GM10266 (cell line): ENCODE measurements around the gene GATAD2A.
A peak's percentile ranks its signal among the peaks of the same experiment; 100 is the strongest.

Experiments used
- DNase-seq: peaks from one replicate; pipeline ENCODE4 v3.0.0; 2012; ENCODE audit errors: extremely low spot score
- CTCF ChIP-seq: IDR thresholded peaks from 2 replicates; pipeline ENCODE4 v1.5.1; 2012; ENCODE audit warnings: mild to moderate bottlenecking, low read depth; ENCODE audit not compliant: control insufficient read depth, insufficient read depth; ENCODE audit errors: missing control alignments

The GATAD2A gene

DNA sequence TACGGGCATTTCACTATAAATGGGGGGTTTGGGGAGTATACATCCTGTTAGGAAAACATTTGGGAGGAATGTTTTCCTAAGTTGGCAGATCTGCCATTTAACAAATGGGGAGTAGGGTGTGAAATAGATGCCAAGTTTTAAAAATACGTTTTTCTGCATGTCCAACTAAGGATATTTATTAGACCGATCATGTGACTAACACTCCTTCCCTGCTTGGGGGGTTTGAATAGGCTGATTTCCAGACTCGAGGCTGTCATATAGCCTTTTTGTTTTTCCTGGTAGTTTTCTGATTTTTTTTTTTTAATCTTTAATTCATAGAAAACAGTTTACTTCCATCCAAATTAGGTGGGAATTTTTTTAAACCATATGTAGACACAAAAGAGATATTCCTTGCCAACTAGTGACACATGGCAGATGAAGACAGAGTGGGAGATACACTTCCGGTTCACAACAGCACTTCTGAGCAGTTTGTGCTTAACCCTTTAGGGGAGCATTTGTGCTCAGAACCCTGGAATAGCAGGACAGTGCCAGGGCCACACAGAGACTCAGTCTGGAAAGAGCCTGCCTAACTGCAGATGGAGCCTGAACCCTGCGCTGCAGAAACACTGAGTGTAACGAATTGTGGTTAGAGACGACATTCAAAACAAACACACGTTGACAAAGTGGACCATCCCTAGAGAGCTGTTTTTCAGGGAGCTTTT lies 5.6 kb upstream of the GATAD2A start:
- no peak for DNase-seq

DNA sequence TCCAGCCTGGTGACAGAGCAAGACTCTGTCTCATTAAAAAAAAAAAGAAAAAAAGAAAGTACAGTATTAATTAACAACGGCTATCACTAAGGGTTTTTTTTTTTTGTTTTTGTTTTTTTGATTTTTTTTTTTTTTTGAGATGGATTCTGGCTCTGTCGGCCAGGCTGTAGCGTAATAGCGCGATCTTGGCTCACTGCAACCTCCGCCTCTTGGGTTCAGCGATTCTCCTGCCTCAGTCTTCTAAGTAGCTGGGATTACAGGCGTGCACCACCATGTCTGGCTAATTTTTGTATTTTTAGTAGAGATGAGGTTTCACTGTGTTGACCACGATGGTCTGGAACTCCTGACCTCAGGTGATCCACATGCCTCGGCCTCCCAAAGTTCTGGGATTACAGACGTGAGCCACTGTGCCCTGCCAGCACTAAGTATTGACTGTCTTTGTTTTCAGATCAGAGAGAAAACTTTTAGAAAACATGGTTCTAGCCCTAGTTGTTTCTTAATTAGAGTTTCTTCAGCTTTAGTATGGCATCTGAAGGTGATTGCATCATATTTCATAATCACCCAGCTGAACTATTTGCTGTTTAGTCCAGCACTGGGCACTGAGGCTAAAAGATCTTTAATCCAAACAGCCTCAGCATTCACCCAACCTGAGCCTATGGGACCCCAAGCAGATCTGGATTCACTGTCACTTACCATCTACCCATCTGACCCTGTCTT lies 2.7 kb upstream of the GATAD2A start:
- no peak for DNase-seq
- no peak for TF ChIP-seq CTCF

More for the DNA sequence above, 5.6 kb upstream of the GATAD2A start:
- no peak for TF ChIP-seq CTCF

DNA sequence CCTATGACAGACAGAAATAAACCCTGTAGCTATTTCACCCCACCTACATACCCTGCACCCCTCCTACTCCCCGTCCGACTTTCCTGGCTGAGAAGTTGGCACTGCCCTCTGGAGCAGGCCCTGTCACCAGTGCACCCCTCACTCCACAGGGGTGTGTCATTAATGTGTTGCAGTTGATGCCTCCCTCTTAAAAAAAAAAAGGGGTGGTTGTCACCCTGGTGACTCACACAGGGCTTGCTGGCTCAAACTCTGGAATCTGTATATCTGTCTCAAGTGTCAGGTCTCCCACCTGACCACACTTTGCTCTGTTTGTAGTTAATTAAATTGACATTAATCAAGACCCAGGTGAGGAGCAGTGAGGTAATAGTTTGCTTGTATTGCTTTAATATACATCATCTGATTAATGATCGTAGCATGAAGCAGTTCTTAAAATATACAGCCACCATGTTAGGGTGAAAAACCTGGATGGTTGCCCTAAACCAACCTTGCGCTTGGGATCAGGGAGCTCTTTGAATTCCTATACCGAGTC lies 2.0 kb upstream of the GATAD2A start:
- no peak for DNase-seq

GRCh38 chr19:19405971-19406877 lies 749 bp downstream of the GATAD2A start:
- TF ChIP-seq CTCF, result no peak
- DNase-seq, result peak; percentile 62

More for the DNA sequence above, 2.0 kb upstream of the GATAD2A start:
- TF ChIP-seq CTCF, result no peak

DNA sequence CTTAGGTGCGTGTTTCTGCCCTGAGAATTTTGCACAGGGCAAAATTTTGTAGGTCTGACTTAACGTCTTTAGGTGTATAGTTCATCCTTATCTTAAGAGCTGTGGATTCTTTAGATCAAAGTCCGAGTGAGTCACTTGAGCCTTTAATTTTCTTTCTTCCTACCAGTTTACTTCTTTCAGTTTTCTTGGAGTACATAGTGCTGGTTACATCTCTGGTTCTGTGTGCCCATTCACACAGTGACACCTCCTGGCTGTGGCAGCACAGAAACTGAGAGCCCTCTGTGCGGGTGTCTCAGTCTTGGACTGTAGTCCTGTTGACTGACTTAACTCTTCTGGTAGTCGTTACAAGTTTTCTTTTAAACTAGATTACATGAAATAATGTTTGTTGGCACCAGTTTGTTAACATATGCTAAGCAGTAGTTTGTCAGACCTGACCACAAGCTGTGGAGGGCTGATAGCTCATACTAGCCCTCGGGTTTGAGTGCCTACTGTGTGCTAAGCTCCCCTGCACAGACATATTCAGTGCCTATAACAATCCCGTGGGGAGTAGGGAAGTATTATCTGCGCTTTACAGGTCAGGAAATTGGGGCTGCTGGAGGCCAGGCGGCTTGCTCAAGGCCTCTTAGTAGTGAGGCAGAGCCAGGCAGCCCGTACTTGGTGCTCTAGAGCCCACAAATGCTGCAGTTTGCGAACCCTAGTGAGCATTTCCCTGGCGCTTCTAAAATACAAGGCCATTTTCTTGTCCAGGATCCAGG lies 1.6 kb downstream of the GATAD2A start:
- TF ChIP-seq CTCF, result peak; percentile 56
- DNase-seq, result peak; percentile 46

- no peak for TF ChIP-seq CTCF
- no peak for DNase-seq
These were observed 2.1 kb downstream of the GATAD2A start for GRCh38 chr19:19407633-19407930.
